HG02759 (cell line): ENCODE results near the gene DENND1A.
"Not testable (repeated sequence)": the region's sequence is repeated elsewhere in the genome, so short reads cannot be mapped to it uniquely, and the experiment has no call there.

Source experiments
- ATAC-seq: cut with Tn5 transposase; IDR thresholded peaks from one replicate; pipeline ENCODE4 v1.9.1; 2021; ENCODE audit warnings: mild to moderate bottlenecking, moderate library complexity; ENCODE audit not compliant: unreplicated experiment

The DENND1A gene

GRCh38 chr9:123952641-123953495 is 22.9 kb upstream of the DENND1A start:
- no peak for ATAC-seq

GRCh38 chr9:123948286-123948685 is 18.4 kb upstream of the DENND1A start:
- no peak for ATAC-seq

- no peak for ATAC-seq
Measured at GRCh38 chr9:123947326-123947725, 17.4 kb upstream of the DENND1A start.

GRCh38 chr9:123946101-123946821 is 16.3 kb upstream of the DENND1A start:
- no peak for ATAC-seq

GRCh38 chr9:123945532-123945931 is 15.6 kb upstream of the DENND1A start:
- ATAC-seq = no peak

- not testable (repeated sequence) for ATAC-seq
Measured at GRCh38 chr9:123944464-123944863, 14.5 kb upstream of the DENND1A start.

GRCh38 chr9:123943671-123944070 is 13.7 kb upstream of the DENND1A start:
- ATAC-seq = no peak

- no peak for ATAC-seq
Measured at GRCh38 chr9:123942542-123942941, 12.6 kb upstream of the DENND1A start.

GRCh38 chr9:123941524-123942070 is 11.7 kb upstream of the DENND1A start:
- no peak for ATAC-seq

- no peak for ATAC-seq
Measured at GRCh38 chr9:123940721-123941523, 11.0 kb upstream of the DENND1A start.

- no peak for ATAC-seq
Measured at GRCh38 chr9:123938401-123938800, 8.5 kb upstream of the DENND1A start.

GRCh38 chr9:123936575-123936974 is 6.6 kb upstream of the DENND1A start:
- not testable (repeated sequence) for ATAC-seq

- no peak for ATAC-seq
Measured at GRCh38 chr9:123933440-123934212, 3.7 kb upstream of the DENND1A start.

GRCh38 chr9:123929177-123929869 is 603 bp downstream of the DENND1A start:
- ATAC-seq = peak; percentile 21

GRCh38 chr9:123928533-123929176 is 1.3 kb downstream of the DENND1A start:
- no peak for ATAC-seq

- ATAC-seq = no peak
Measured at GRCh38 chr9:123927625-123928532, 2.0 kb downstream of the DENND1A start.

- ATAC-seq = no peak
Measured at GRCh38 chr9:123926941-123927340, 3.0 kb downstream of the DENND1A start.

- no peak for ATAC-seq
Measured at GRCh38 chr9:123925819-123926218, 4.1 kb downstream of the DENND1A start.
